HCT116 (cell line): Measurements from ENCODE around the gene SPRN. TPM values are rescaled to one million over a fixed set of nuclear protein-coding genes. Genes with fewer than 3 reads are reported as not detected.

Experiments used
- ATAC-seq: fragments of 200-7000 bp; cut with Tn5 transposase; 2 replicates; pipeline ENCODE4 v1.9.1; 2020; ENCODE audit warnings: mild to moderate bottlenecking, moderate library complexity
- BruUV-seq: library from RNA; stranded (reverse); fragments of 400-500 nt; replicated peaks from 2 replicates; lab custom pipeline; 2021; lab: Mats Ljungman, UMichigan
- CTCF ChIA-PET: fragments of 300-600 bp; sonication (Branson Sonifier 250); formaldehyde crosslinking; loops from one replicate; lab custom pipeline; 2021; ENCODE audit warnings: antibody characterized with exemption; lab: Charles Lee
- POLR2A ChIA-PET: fragments of 300-600, 350-600 bp; sonication (Branson Sonifier 250); formaldehyde crosslinking; loops from one replicate; lab custom pipeline; 2021; ENCODE audit warnings: antibody characterized with exemption; lab: Charles Lee
- RAD21 ChIA-PET, 2 experiments: fragments of 300-600 bp; sonication (Branson Sonifier 250); formaldehyde crosslinking; loops; one replicate each; lab custom pipeline; 2023; ENCODE audit warnings: low total read pairs in 2 of 2; ENCODE audit not compliant: uncharacterized antibody in 2 of 2, unreplicated experiment in 2 of 2, low non-redundant PET in 1 of 2; lab: Charles Lee
- DNase-seq: peaks from one replicate; pipeline ENCODE4 v3.0.0-alpha.2; 2010; ENCODE audit warnings: low read depth, low spot score
- H2AFZ ChIP-seq: fragments of 200-600 bp; shearing (Covaris generic), sonication (generic); 2 replicates; pipeline ENCODE4 v1.6.1; 2017; ENCODE audit warnings: low read depth, mixed run types, mixed read lengths, antibody characterized with exemption, low read length; ENCODE audit not compliant: poor library complexity, severe bottlenecking
- H3K27ac ChIP-seq: 2 replicates; pipeline ENCODE4 v1.5.1; 2012; ENCODE audit warnings: low read depth, low read length
- H3K27me3 ChIP-seq: fragments of 200-600 bp; sonication (generic); 2 replicates; pipeline ENCODE4 v1.6.1; 2016; ENCODE audit warnings: mixed run types, low read length, mixed read lengths; ENCODE audit not compliant: insufficient read depth
- H3K36me3 ChIP-seq, 2 experiments: fragments of 200-500 bp in 1 of 2; fragments of 200-600 bp in 1 of 2; sonication (Bioruptor generic) in 1 of 2; sonication (generic) in 1 of 2; 2 replicates each; pipeline versions ENCODE4 v1.5.1 to v1.6.1; 2014 to 2016; ENCODE audit warnings: low read length in 2 of 2, inconsistent platforms in 1 of 2, mixed read lengths in 1 of 2, mixed run types in 1 of 2; ENCODE audit not compliant: insufficient read depth in 2 of 2, control insufficient read depth in 1 of 2
- H3K4me1 ChIP-seq, 2 experiments: fragments of 200-600 bp in 1 of 2; sonication (generic) in 1 of 2; 2 replicates each; pipeline versions ENCODE4 v1.5.1 to v1.6.1; 2012 to 2017; ENCODE audit warnings: low read length in 2 of 2, inconsistent platforms in 1 of 2, mild to moderate bottlenecking in 1 of 2, mixed read lengths in 1 of 2, mixed run types in 1 of 2, moderate library complexity in 1 of 2; ENCODE audit not compliant: insufficient read depth in 2 of 2, control insufficient read depth in 1 of 2
- H3K4me2 ChIP-seq: fragments of 200-600 bp; sonication (generic); 2 replicates; pipeline ENCODE4 v1.6.1; 2017; ENCODE audit warnings: mixed run types, low read length, mixed read lengths
- H3K4me3 ChIP-seq, 2 experiments: fragments of 200-600 bp in 1 of 2; sonication (generic) in 1 of 2; replicated peaks in 1 of 2; 2 replicates each; pipeline ENCODE4 v1.5.1; 2011 to 2016; ENCODE audit warnings: low read length in 2 of 2, control low read depth in 1 of 2, low read depth in 1 of 2, mild to moderate bottlenecking in 1 of 2, mixed read lengths in 1 of 2, mixed run types in 1 of 2
- H3K79me2 ChIP-seq: fragments of 200-600 bp; sonication (generic); 2 replicates; pipeline ENCODE4 v1.6.1; 2017; ENCODE audit warnings: mild to moderate bottlenecking, mixed run types, low read length, moderate library complexity, mixed read lengths; ENCODE audit not compliant: insufficient read depth
- H3K9ac ChIP-seq: fragments of 200-600 bp; sonication (generic); 2 replicates; pipeline ENCODE4 v1.6.1; 2016; ENCODE audit warnings: low read length, mixed read lengths
- H3K9me2 ChIP-seq: fragments of 200-600 bp; sonication (generic), shearing (Covaris generic); 2 replicates; pipeline ENCODE4 v1.6.1; 2017; ENCODE audit warnings: mixed run types, mild to moderate bottlenecking, moderate library complexity; ENCODE audit not compliant: insufficient read depth
- H3K9me3 ChIP-seq, 2 experiments: fragments of 200-500 bp in 1 of 2; fragments of 200-600 bp in 1 of 2; sonication (Bioruptor generic) in 1 of 2; sonication (generic) in 1 of 2; 2 replicates each; pipeline ENCODE4 v1.6.1; 2014 to 2017; ENCODE audit warnings: low read length in 2 of 2, mixed read lengths in 2 of 2, inconsistent platforms in 1 of 2, low read depth in 1 of 2, mild to moderate bottlenecking in 1 of 2, mixed run types in 1 of 2, moderate library complexity in 1 of 2; ENCODE audit not compliant: control insufficient read depth in 1 of 2, insufficient read depth in 1 of 2
- H4K20me1 ChIP-seq: fragments of 200-600 bp; sonication (generic), shearing (Covaris generic); 2 replicates; pipeline ENCODE4 v1.6.1; 2017; ENCODE audit warnings: mixed run types, mild to moderate bottlenecking, moderate library complexity; ENCODE audit not compliant: insufficient read depth
- CBX3 ChIP-seq: IDR thresholded peaks from 2 replicates; pipeline ENCODE4 v1.6.1; 2012; ENCODE audit warnings: low read depth
- CEBPB ChIP-seq: IDR thresholded peaks from 2 replicates; pipeline ENCODE4 v1.6.1; 2012; ENCODE audit warnings: low read depth
- CTCF ChIP-seq, 3 experiments: fragments of 200-600 bp in 1 of 3; sonication (generic) in 1 of 3; IDR thresholded peaks in 2 of 3; conservative IDR thresholded peaks in 1 of 3; 2 replicates each; pipeline ENCODE4 v1.5.1; 2012 to 2017; ENCODE audit warnings: low read depth in 2 of 3, low read length in 2 of 3, antibody characterized with exemption in 1 of 3, borderline replicate concordance in 1 of 3, control low read depth in 1 of 3, mild to moderate bottlenecking in 1 of 3, mixed read lengths in 1 of 3, mixed run types in 1 of 3, moderate library complexity in 1 of 3; ENCODE audit not compliant: insufficient read depth in 1 of 3
- EZH2 ChIP-seq: fragments of 200-600 bp; sonication (generic); IDR thresholded peaks from 2 replicates; pipeline ENCODE4 v1.6.1; 2017; ENCODE audit warnings: antibody characterized with exemption, mixed run types
- FOSL1 ChIP-seq: IDR thresholded peaks from 2 replicates; pipeline ENCODE4 v1.6.1; 2012; ENCODE audit warnings: low read depth
- JUND ChIP-seq: IDR thresholded peaks from 2 replicates; pipeline ENCODE4 v1.6.1; 2012
- POLR2A ChIP-seq: IDR thresholded peaks from 2 replicates; pipeline ENCODE4 v1.7.0; 2011; ENCODE audit warnings: borderline replicate concordance; ENCODE audit not compliant: insufficient read depth, insufficient read length; ENCODE audit errors: extremely low read depth
- POLR2AphosphoS5 ChIP-seq: IDR thresholded peaks from 2 replicates; pipeline ENCODE4 v1.6.1; 2011; ENCODE audit warnings: mild to moderate bottlenecking, low read depth, low read length, moderate library complexity
- RAD21 ChIP-seq: IDR thresholded peaks from 2 replicates; pipeline ENCODE4 v1.6.1; 2012; ENCODE audit warnings: low read depth, mild to moderate bottlenecking
- REST ChIP-seq: IDR thresholded peaks from 2 replicates; pipeline ENCODE4 v1.6.1; 2012; ENCODE audit warnings: low read depth
- SIN3A ChIP-seq: IDR thresholded peaks from 2 replicates; pipeline ENCODE4 v1.6.1; 2012; ENCODE audit warnings: low read depth
- SP1 ChIP-seq: IDR thresholded peaks from 2 replicates; pipeline ENCODE4 v1.6.1; 2012; ENCODE audit warnings: low read depth
- YY1 ChIP-seq: IDR thresholded peaks from 2 replicates; pipeline ENCODE4 v1.6.1; 2011; ENCODE audit warnings: low read length, low read depth, moderate library complexity, mild to moderate bottlenecking; ENCODE audit not compliant: insufficient replicate concordance; ENCODE audit errors: extremely low read depth
- ZNF274 ChIP-seq: fragments of 200-500 bp; sonication (Bioruptor generic); IDR thresholded peaks from 2 replicates; pipeline ENCODE4 v1.6.1; 2014; ENCODE audit warnings: mild to moderate bottlenecking, low read depth, low read length, inconsistent platforms
- intact Hi-C: fragments of 100-400 bp; cut with micrococcal nuclease; formaldehyde crosslinking; loops from 2 replicates; pipeline ENCODE4 v1.10.0; 2022
- total RNA-seq: library from RNA; stranded (reverse); gene quantifications from one replicate; pipeline ENCODE4 v1.2.1, GENCODE V29; 2021; ENCODE audit not compliant: unreplicated experiment
- TF ChIP-seq, protein P1 (sequence below): IDR thresholded peaks from 2 replicates; pipeline ENCODE4 v1.6.1; 2012
- TF ChIP-seq, protein P2 (sequence below): IDR thresholded peaks from 2 replicates; pipeline ENCODE4 v1.6.1; 2011; ENCODE audit warnings: mild to moderate bottlenecking, low read length, moderate library complexity; ENCODE audit not compliant: insufficient replicate concordance; ENCODE audit errors: extremely low read depth

The SPRN gene
- total RNA-seq, 1 experiment from 2014 or later, result not detected

- H2AFZ ChIP-seq, result no peak overlapping the region
- no peaks in the 10 kb centered on the region; a peak in 1 of 4 replicates for H3K36me3 ChIP-seq
- peaks cover 24% of the 10 kb centered on the region for H3K79me2 ChIP-seq
- no peak overlapping the region for H3K9ac ChIP-seq
- no peaks in the 10 kb centered on the region for H3K9me2 ChIP-seq
- H3K4me1 ChIP-seq, result no peaks in the 10 kb centered on the region
- CTCF ChIA-PET, result no interaction called here
- POLR2A ChIA-PET, result no interaction called here
- TF ChIP-seq FOSL1, result no peak
- TF ChIP-seq CEBPB, result no peak
- no peak for TF ChIP-seq EZH2
- no peak for TF ChIP-seq REST
- TF ChIP-seq, protein P1, sequence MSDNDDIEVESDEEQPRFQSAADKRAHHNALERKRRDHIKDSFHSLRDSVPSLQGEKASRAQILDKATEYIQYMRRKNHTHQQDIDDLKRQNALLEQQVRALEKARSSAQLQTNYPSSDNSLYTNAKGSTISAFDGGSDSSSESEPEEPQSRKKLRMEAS, result no peak
- no peak for TF ChIP-seq POLR2A
- TF ChIP-seq ZNF274, result no peak
- no peak for TF ChIP-seq RAD21
- no peak for TF ChIP-seq YY1
- no peak for TF ChIP-seq CBX3
- TF ChIP-seq, protein P2, sequence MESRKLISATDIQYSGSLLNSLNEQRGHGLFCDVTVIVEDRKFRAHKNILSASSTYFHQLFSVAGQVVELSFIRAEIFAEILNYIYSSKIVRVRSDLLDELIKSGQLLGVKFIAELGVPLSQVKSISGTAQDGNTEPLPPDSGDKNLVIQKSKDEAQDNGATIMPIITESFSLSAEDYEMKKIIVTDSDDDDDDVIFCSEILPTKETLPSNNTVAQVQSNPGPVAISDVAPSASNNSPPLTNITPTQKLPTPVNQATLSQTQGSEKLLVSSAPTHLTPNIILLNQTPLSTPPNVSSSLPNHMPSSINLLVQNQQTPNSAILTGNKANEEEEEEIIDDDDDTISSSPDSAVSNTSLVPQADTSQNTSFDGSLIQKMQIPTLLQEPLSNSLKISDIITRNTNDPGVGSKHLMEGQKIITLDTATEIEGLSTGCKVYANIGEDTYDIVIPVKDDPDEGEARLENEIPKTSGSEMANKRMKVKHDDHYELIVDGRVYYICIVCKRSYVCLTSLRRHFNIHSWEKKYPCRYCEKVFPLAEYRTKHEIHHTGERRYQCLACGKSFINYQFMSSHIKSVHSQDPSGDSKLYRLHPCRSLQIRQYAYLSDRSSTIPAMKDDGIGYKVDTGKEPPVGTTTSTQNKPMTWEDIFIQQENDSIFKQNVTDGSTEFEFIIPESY, result no peak
- no peak for TF ChIP-seq JUND
- no peak for TF ChIP-seq POLR2AphosphoS5
- no peak for TF ChIP-seq SIN3A
- TF ChIP-seq CTCF (IDR thresholded peaks at IDR 0.05 in 2 of 3, conservative IDR thresholded peaks at IDR 0.05 in 1 of 3; ENCODE audit: borderline replicate concordance in 1 of 3, insufficient read depth in 1 of 3, low read depth in 2 of 3, low read length in 2 of 3), result no peak
- no peak for TF ChIP-seq SP1
- no peaks in the 10 kb centered on the region for H4K20me1 ChIP-seq
- no TSS peak for BruUV-seq
- no peaks in the 10 kb centered on the region for H3K27me3 ChIP-seq
- H3K4me3 ChIP-seq, result no peak overlapping the region
- RAD21 ChIA-PET, result no interaction called here
- no peak for DNase-seq
- no peak overlapping the region for H3K4me2 ChIP-seq
- intact Hi-C loops, result no loop called here
- no peak for ATAC-seq
- H3K9me3 ChIP-seq, result no peaks in the 10 kb centered on the region
- no peak overlapping the region for H3K27ac ChIP-seq
Observed at GRCh38 chr10:133401981-133402725, 22.3 kb downstream of the SPRN start.
